HepG2 (cell line): ENCODE results near the gene SLC16A5. TPM values are rescaled to one million over a fixed set of nuclear protein-coding genes. Genes with fewer than 3 reads are reported as not detected.

Experiments
- ARID4A ChIP-seq: sonication (generic); formaldehyde crosslinking; IDR thresholded peaks from 2 replicates; pipeline ENCODE4 v1.5.0; 2020; ENCODE audit warnings: mild to moderate bottlenecking, missing genetic modification reagents, borderline replicate concordance
- ATF5 ChIP-seq: sonication (generic); formaldehyde crosslinking; IDR thresholded peaks from 2 replicates; pipeline ENCODE4 v1.4.0; 2020; ENCODE audit warnings: mild to moderate bottlenecking, low read depth, missing genetic modification reagents
- CREB1 ChIP-seq, 2 experiments: fragments of 450-650 bp in 1 of 2; IDR thresholded peaks; 2 replicates each; pipeline ENCODE4 v1.6.1; 2016 to 2017; ENCODE audit warnings: control low read depth in 1 of 2, mild to moderate bottlenecking in 1 of 2, missing compliant biosample characterization in 1 of 2, missing genetic modification characterization in 1 of 2
- ESRRA ChIP-seq: sonication (generic); formaldehyde crosslinking; IDR thresholded peaks from 2 replicates; pipeline ENCODE4 v1.5.1; 2020; ENCODE audit warnings: mild to moderate bottlenecking, low read depth, missing genetic modification reagents
- FOSL2 ChIP-seq: sonication (generic); formaldehyde crosslinking; IDR thresholded peaks from 2 replicates; pipeline ENCODE4 v1.4.0; 2020; ENCODE audit warnings: missing genetic modification reagents
- KLF12 ChIP-seq: sonication (generic); formaldehyde crosslinking; IDR thresholded peaks from 2 replicates; pipeline ENCODE4 v1.4.0; 2020; ENCODE audit warnings: missing genetic modification reagents, borderline replicate concordance
- MAFK ChIP-seq, 2 experiments: IDR thresholded peaks in 1 of 2; conservative IDR thresholded peaks in 1 of 2; 2 replicates each; pipeline ENCODE4 v1.6.1; 2011; ENCODE audit warnings: improper control_type of control experiment in 2 of 2, low read length in 2 of 2
- MED1 ChIP-seq: sonication (generic); formaldehyde crosslinking; IDR thresholded peaks from 2 replicates; pipeline ENCODE4 v1.4.0; 2020; ENCODE audit warnings: missing genetic modification reagents
- MED8 ChIP-seq: sonication (generic); formaldehyde crosslinking; IDR thresholded peaks from 2 replicates; pipeline ENCODE4 v1.8.1; 2023; ENCODE audit warnings: mild to moderate bottlenecking, missing genetic modification reagents; ENCODE audit not compliant: insufficient replicate concordance
- NCOA2 ChIP-seq: sonication (generic); formaldehyde crosslinking; IDR thresholded peaks from 2 replicates; pipeline ENCODE4 v1.8.0; 2022; ENCODE audit warnings: inconsistent platforms
- NR3C1 ChIP-seq: sonication (generic); formaldehyde crosslinking; IDR thresholded peaks from 2 replicates; pipeline ENCODE4 v1.4.0; 2020; ENCODE audit warnings: missing genetic modification reagents
- PHF20 ChIP-seq: sonication (generic); formaldehyde crosslinking; IDR thresholded peaks from 2 replicates; pipeline ENCODE4 v1.5.0; 2020; ENCODE audit warnings: mild to moderate bottlenecking, missing genetic modification reagents
- POLR2G ChIP-seq: fragments of 200-400 bp; formaldehyde crosslinking; IDR thresholded peaks from 2 replicates; pipeline ENCODE4 v1.6.1; 2018; ENCODE audit warnings: mild to moderate bottlenecking, low read depth, low read length, moderate library complexity
- SP1 ChIP-seq, 2 experiments: fragments of 450-650 bp in 1 of 2; sonication (generic) in 1 of 2; formaldehyde crosslinking in 1 of 2; IDR thresholded peaks; 2 replicates each; pipeline versions ENCODE4 v1.4.0 to v1.6.1; 2016 to 2020; ENCODE audit warnings: missing genetic modification reagents in 1 of 2
- SYNCRIP ChIP-seq: fragments of 200-400 bp; formaldehyde crosslinking; IDR thresholded peaks from 2 replicates; pipeline ENCODE4 v1.6.1; 2018; ENCODE audit warnings: mild to moderate bottlenecking, low read depth, low read length; ENCODE audit not compliant: insufficient read depth
- ZNF180 ChIP-seq: sonication (generic); formaldehyde crosslinking; IDR thresholded peaks from 2 replicates; pipeline ENCODE4 v1.4.0; 2020; ENCODE audit warnings: low read depth, missing genetic modification reagents, borderline replicate concordance
- ZNF230 ChIP-seq: sonication (generic); formaldehyde crosslinking; IDR thresholded peaks from 2 replicates; pipeline ENCODE4 v1.4.0; 2020; ENCODE audit warnings: mild to moderate bottlenecking, missing genetic modification reagents
- ZNF414 ChIP-seq: sonication (generic); formaldehyde crosslinking; IDR thresholded peaks from 2 replicates; pipeline ENCODE4 v1.5.0; 2020; ENCODE audit warnings: missing genetic modification reagents
- ZSCAN30 ChIP-seq: sonication (generic); formaldehyde crosslinking; IDR thresholded peaks from 2 replicates; pipeline ENCODE4 v1.5.0; 2020; ENCODE audit warnings: mild to moderate bottlenecking, missing genetic modification reagents
- polyA plus RNA-seq, 8 experiments: library from polyadenylated mRNA; depleted of rRNA in 3 of 8; stranded (reverse) in 7 of 8; unstranded in 1 of 8; fragments of >200 nt; fragmentation: Illumina TruSeq in 4 of 8; extraction: Trizol in 4 of 8; gene quantifications; 2 replicates each; pipeline versions ENCODE4 v1.2.1 to v1.2.3, GENCODE V29; 2011 to 2016; ENCODE audit warnings: low read depth in 4 of 8, missing spikeins in 1 of 8, mixed read lengths in 1 of 8; ENCODE audit not compliant: insufficient read depth in 1 of 8
- total RNA-seq, 5 experiments: library from RNA; depleted of rRNA; stranded (reverse); fragments of >200 nt; fragmentation: Illumina TruSeq; extraction: Trizol; gene quantifications; 2 replicates each; pipeline ENCODE4 v1.2.3, GENCODE V29; 2016; ENCODE audit warnings: low read depth in 1 of 5
- TF ChIP-seq, protein P1 (sequence below): sonication (generic); formaldehyde crosslinking; IDR thresholded peaks from 2 replicates; pipeline ENCODE4 v1.5.0; 2020; ENCODE audit warnings: mild to moderate bottlenecking, missing genetic modification reagents

Gene SLC16A5
- total and polyA plus RNA-seq, 2 of the 13 experiments (the other 11 are each of a cell fraction or from before 2014, with no cell fraction given): 0.69 to 5.6 TPM

- TF ChIP-seq ZNF414: no peak
- no peak for TF ChIP-seq MAFK (conservative IDR thresholded peaks at IDR 0.05 in 1 of 2, IDR thresholded peaks at IDR 0.05 in 1 of 2; ENCODE audit: low read length in 2 of 2)
- TF ChIP-seq ATF5: no peak
- no peak for TF ChIP-seq ZNF230 (CRISPR knock-in tag)
- TF ChIP-seq SYNCRIP: no peak
- TF ChIP-seq NCOA2 (CRISPR knock-in tag): peak; percentile 32; the same call in 1 of the 2 replicates
- TF ChIP-seq KLF12 (CRISPR knock-in tag): no peak; the same call in 1 of the 2 replicates
- no peak for TF ChIP-seq ZNF180 (CRISPR knock-in tag)
- TF ChIP-seq CREB1 (IDR thresholded peaks at IDR 0.05): no peak
- peak; percentile 46; the same call in 1 of the 2 replicates for TF ChIP-seq CREB1 (CRISPR knock-in tag; IDR thresholded peaks at IDR 0.05)
- TF ChIP-seq ARID4A: peak; percentile 9; the same call in 1 of the 2 replicates
- TF ChIP-seq MED1 (CRISPR knock-in tag): peak; percentile 63
- TF ChIP-seq MED8: no peak
- TF ChIP-seq FOSL2: peak; percentile 49; the same call in 1 of the 2 replicates
- TF ChIP-seq NR3C1 (CRISPR knock-in tag): no peak
- no peak; the same call in 1 of the 2 replicates for TF ChIP-seq ESRRA
- no peak for TF ChIP-seq SP1 (IDR thresholded peaks at IDR 0.05)
- TF ChIP-seq SP1 (CRISPR knock-in tag; IDR thresholded peaks at IDR 0.05): peak; percentile 5; the same call in 1 of the 2 replicates
- TF ChIP-seq ZSCAN30: no peak
- TF ChIP-seq, protein P1, sequence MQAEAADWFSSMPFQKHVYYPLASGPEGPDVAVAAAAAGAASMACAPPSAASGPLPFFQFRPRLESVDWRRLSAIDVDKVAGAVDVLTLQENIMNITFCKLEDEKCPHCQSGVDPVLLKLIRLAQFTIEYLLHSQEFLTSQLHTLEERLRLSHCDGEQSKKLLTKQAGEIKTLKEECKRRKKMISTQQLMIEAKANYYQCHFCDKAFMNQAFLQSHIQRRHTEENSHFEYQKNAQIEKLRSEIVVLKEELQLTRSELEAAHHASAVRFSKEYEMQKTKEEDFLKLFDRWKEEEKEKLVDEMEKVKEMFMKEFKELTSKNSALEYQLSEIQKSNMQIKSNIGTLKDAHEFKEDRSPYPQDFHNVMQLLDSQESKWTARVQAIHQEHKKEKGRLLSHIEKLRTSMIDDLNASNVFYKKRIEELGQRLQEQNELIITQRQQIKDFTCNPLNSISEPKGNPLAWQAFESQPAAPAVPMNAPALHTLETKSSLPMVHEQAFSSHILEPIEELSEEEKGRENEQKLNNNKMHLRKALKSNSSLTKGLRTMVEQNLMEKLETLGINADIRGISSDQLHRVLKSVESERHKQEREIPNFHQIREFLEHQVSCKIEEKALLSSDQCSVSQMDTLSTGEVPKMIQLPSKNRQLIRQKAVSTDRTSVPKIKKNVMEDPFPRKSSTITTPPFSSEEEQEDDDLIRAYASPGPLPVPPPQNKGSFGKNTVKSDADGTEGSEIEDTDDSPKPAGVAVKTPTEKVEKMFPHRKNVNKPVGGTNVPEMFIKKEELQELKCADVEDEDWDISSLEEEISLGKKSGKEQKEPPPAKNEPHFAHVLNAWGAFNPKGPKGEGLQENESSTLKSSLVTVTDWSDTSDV: no peak
- peak; percentile 35; the same call in 1 of the 2 replicates for TF ChIP-seq PHF20 (CRISPR knock-in tag)
- TF ChIP-seq POLR2G: no peak
Observed at GRCh38 chr17:75086496-75087181, 1.1 kb upstream of the SLC16A5 start (continued).
